Measurements from ENCODE around the gene ZSCAN16. TPM values are rescaled to one million over a fixed set of nuclear protein-coding genes. Genes with fewer than 3 reads are reported as not detected.

The ZSCAN16 gene
- total and polyA plus RNA-seq, 10 of the 15 experiments (the other 5 are each of a cell fraction or from before 2014, with no cell fraction given), result 4.6 to 13.8 (median 10.3) TPM

DNA sequence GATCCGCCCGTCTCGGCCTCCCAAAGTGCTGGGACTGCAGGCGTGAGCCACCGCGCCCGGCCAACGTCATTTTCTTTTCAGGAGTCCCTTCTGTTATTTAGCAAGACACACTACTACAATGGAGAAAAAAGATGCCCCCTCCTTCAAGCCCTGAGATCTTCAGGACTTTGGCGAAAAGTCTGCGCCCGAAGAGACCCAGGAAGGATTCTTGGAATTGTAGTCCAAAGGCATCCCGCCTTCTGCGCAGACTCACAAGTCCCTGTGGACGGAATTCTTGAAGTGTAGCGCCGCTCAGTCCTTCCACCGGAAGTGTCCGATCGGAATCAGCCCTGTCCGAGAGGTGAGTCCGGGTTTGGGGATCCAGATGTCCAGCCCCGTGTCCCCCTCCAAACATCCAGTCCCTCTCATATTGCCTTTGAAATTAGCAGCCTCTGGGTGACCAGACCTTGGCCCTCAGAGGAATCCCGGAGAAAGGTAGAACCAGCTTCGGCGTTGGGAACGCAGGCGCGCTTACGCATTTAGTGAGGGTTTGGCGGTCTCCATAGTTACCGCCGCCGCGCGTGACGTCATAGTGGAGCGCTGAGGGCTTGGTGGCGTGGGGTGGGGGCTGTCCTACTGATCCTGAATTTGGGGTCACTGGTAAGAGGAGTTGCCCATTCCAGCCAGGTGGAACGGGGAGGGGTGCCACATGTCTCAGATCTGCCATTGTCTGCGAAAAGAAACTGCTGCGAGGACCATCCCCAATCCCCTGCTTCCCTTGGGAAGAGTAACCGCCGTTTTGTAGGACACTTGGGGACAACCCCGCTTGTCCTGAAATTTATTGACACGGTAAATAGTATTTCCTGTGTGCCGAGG lies 43.6 kb upstream of the ZSCAN16 start (continued):
- TF ChIP-seq, protein P1, sequence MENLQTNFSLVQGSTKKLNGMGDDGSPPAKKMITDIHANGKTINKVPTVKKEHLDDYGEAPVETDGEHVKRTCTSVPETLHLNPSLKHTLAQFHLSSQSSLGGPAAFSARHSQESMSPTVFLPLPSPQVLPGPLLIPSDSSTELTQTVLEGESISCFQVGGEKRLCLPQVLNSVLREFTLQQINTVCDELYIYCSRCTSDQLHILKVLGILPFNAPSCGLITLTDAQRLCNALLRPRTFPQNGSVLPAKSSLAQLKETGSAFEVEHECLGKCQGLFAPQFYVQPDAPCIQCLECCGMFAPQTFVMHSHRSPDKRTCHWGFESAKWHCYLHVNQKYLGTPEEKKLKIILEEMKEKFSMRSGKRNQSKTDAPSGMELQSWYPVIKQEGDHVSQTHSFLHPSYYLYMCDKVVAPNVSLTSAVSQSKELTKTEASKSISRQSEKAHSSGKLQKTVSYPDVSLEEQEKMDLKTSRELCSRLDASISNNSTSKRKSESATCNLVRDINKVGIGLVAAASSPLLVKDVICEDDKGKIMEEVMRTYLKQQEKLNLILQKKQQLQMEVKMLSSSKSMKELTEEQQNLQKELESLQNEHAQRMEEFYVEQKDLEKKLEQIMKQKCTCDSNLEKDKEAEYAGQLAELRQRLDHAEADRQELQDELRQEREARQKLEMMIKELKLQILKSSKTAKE (IDR thresholded peaks at IDR 0.05; ENCODE audit: low read depth, poor library complexity, severe bottlenecking), result peak; percentile 95
- TF ChIP-seq, protein P2, sequence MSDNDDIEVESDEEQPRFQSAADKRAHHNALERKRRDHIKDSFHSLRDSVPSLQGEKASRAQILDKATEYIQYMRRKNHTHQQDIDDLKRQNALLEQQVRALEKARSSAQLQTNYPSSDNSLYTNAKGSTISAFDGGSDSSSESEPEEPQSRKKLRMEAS (IDR thresholded peaks at IDR 0.05; ENCODE audit: low read depth, low read length), result peak; percentile 65; the same call in 1 of the 2 replicates
- TF ChIP-seq RB1 (IDR thresholded peaks at IDR 0.05; ENCODE audit: borderline replicate concordance) (peak; percentile 95; the same call in 1 of the 2 replicates), MTA2 (IDR thresholded peaks at IDR 0.05; ENCODE audit: low read depth) (peak; percentile 64), YBX1 (IDR thresholded peaks at IDR 0.05) (no peak), NR2F1 (conservative IDR thresholded peaks at IDR 0.05) (peak; percentile 93), STAT1 (conservative IDR thresholded peaks at IDR 0.05) (0 out of 2 replicates have a peak, but pooled peaks have one; percentile 75), NFIC (IDR thresholded peaks at IDR 0.05; ENCODE audit: low read depth, low read length) (peak; percentile 9; the same call in 1 of the 2 replicates), GABPA (IDR thresholded peaks at IDR 0.05; ENCODE audit: low read depth) (peak; percentile 100), SRF (IDR thresholded peaks at IDR 0.05; ENCODE audit: low read depth in 2 of 2, low read length in 2 of 2) (peak in 1 of 2 experiments; percentile 93; a peak in 2 of 4 replicates), PML (IDR thresholded peaks at IDR 0.05; ENCODE audit: low read length) (no peak), SIN3A (IDR thresholded peaks at IDR 0.05; ENCODE audit: low read depth, low read length) (peak; percentile 89), FOXM1 (IDR thresholded peaks at IDR 0.05; ENCODE audit: low read depth, low read length) (no peak), BRCA1 (IDR thresholded peaks at IDR 0.05; ENCODE audit: low read depth, low read length) (no peak; the same call in 1 of the 2 replicates), BMI1 (IDR thresholded peaks at IDR 0.05; ENCODE audit: borderline replicate concordance) (peak; percentile 93)
- TF ChIP-seq, protein P3, sequence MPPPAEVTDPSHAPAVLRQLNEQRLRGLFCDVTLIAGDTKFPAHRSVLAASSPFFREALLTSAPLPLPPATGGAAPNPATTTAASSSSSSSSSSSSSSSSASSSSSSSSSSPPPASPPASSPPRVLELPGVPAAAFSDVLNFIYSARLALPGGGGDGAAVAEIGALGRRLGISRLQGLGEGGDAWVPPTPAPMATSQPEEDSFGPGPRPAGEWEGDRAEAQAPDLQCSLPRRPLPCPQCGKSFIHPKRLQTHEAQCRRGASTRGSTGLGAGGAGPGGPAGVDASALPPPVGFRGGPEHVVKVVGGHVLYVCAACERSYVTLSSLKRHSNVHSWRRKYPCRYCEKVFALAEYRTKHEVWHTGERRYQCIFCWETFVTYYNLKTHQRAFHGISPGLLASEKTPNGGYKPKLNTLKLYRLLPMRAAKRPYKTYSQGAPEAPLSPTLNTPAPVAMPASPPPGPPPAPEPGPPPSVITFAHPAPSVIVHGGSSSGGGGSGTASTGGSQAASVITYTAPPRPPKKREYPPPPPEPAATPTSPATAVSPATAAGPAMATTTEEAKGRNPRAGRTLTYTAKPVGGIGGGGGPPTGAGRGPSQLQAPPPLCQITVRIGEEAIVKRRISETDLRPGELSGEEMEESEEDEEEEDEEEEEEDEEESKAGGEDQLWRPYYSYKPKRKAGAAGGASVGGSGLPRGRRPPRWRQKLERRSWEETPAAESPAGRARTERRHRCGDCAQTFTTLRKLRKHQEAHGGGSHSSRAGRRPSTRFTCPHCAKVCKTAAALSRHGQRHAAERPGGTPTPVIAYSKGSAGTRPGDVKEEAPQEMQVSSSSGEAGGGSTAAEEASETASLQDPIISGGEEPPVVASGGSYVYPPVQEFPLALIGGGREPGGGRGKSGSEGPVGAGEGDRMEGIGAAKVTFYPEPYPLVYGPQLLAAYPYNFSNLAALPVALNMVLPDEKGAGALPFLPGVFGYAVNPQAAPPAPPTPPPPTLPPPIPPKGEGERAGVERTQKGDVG (CRISPR knock-in tag; IDR thresholded peaks at IDR 0.05), result no peak
- TF ChIP-seq, protein P4, sequence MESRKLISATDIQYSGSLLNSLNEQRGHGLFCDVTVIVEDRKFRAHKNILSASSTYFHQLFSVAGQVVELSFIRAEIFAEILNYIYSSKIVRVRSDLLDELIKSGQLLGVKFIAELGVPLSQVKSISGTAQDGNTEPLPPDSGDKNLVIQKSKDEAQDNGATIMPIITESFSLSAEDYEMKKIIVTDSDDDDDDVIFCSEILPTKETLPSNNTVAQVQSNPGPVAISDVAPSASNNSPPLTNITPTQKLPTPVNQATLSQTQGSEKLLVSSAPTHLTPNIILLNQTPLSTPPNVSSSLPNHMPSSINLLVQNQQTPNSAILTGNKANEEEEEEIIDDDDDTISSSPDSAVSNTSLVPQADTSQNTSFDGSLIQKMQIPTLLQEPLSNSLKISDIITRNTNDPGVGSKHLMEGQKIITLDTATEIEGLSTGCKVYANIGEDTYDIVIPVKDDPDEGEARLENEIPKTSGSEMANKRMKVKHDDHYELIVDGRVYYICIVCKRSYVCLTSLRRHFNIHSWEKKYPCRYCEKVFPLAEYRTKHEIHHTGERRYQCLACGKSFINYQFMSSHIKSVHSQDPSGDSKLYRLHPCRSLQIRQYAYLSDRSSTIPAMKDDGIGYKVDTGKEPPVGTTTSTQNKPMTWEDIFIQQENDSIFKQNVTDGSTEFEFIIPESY (IDR thresholded peaks at IDR 0.05), result 0 out of 2 replicates have a peak, but pooled peaks have one; percentile 13
- TF ChIP-seq, protein P5, sequence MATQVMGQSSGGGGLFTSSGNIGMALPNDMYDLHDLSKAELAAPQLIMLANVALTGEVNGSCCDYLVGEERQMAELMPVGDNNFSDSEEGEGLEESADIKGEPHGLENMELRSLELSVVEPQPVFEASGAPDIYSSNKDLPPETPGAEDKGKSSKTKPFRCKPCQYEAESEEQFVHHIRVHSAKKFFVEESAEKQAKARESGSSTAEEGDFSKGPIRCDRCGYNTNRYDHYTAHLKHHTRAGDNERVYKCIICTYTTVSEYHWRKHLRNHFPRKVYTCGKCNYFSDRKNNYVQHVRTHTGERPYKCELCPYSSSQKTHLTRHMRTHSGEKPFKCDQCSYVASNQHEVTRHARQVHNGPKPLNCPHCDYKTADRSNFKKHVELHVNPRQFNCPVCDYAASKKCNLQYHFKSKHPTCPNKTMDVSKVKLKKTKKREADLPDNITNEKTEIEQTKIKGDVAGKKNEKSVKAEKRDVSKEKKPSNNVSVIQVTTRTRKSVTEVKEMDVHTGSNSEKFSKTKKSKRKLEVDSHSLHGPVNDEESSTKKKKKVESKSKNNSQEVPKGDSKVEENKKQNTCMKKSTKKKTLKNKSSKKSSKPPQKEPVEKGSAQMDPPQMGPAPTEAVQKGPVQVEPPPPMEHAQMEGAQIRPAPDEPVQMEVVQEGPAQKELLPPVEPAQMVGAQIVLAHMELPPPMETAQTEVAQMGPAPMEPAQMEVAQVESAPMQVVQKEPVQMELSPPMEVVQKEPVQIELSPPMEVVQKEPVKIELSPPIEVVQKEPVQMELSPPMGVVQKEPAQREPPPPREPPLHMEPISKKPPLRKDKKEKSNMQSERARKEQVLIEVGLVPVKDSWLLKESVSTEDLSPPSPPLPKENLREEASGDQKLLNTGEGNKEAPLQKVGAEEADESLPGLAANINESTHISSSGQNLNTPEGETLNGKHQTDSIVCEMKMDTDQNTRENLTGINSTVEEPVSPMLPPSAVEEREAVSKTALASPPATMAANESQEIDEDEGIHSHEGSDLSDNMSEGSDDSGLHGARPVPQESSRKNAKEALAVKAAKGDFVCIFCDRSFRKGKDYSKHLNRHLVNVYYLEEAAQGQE (IDR thresholded peaks at IDR 0.05; ENCODE audit: low read depth, low read length), result 0 out of 2 replicates have a peak, but pooled peaks have one; percentile 25

Data from GM12878 (cell line).